GM12892 (cell line): ENCODE measurements around the gene TNK1.

ENCODE experiments used
- POLR2A ChIP-seq: IDR thresholded peaks from 2 replicates; pipeline ENCODE4 v1.6.1; 2011; ENCODE audit warnings: low read depth, low read length, control low read depth
- POLR2AphosphoS5 ChIP-seq: IDR thresholded peaks from 2 replicates; pipeline ENCODE4 v1.6.1; 2011; ENCODE audit warnings: low read depth, low read length, control low read depth

DNA sequence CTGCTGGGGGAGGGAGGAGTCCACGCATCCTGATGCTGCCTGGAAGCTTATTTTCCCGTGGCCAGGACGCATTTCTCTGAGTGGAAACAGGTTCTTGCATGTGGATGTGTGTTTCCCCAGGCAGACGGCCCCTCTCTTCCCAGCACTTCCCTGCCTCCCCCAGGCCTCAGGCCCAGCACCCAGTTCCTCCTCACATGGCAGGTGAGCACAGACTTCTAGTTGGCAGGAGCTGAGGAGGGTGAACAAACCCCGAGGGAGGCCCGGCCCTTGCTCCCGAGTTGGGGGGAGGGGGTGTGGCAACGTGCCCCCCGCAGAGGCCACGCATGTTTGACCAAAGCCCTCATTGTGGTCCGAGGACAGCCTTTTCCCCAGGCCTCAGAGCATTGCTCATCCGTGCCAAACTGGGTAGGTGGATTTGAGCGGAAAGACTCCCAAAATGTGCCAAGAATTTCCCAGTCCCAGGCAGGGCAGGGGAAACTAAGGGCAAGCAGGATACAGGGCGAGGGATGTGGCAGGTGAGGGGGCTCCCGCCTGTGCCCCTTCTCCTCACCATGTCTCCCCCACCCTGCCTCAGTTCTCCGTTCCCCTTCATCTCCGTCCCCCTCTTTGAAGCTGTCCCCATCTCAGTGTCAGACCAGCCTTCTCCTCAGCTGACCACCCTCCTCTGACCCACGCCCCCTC lies 37.7 kb downstream of the TNK1 start:
- no peak for TF ChIP-seq POLR2AphosphoS5
- TF ChIP-seq POLR2A = no peak
